Trophoblast cell (in vitro differentiated cells and primary cell): ENCODE data around the gene RTN4.
"Not testable (repeated sequence)": the region's sequence is repeated elsewhere in the genome, so short reads cannot be mapped to it uniquely, and the experiment has no call there.

Experiments
- DNase-seq, 2 donors: peaks; one replicate each; pipeline ENCODE4 v3.0.0-alpha.2; 2016
- H2AFZ ChIP-seq: 2 replicates; pipeline ENCODE4 v1.6.1; 2013; ENCODE audit warnings: low read length, moderate library complexity, mild to moderate bottlenecking; ENCODE audit not compliant: insufficient read depth, poor library complexity
- H2AK5ac ChIP-seq: 2 replicates; pipeline ENCODE4 v1.6.1; 2013; ENCODE audit warnings: mild to moderate bottlenecking, low read length
- H2BK120ac ChIP-seq: 2 replicates; pipeline ENCODE4 v1.6.1; 2013; ENCODE audit warnings: low read length, mild to moderate bottlenecking, moderate library complexity; ENCODE audit not compliant: insufficient read depth, poor library complexity
- H2BK12ac ChIP-seq: 2 replicates; pipeline ENCODE4 v1.6.1; 2013; ENCODE audit warnings: mild to moderate bottlenecking, low read length, moderate library complexity
- H2BK5ac ChIP-seq: 2 replicates; pipeline ENCODE4 v1.6.1; 2013; ENCODE audit warnings: low read length, low read depth, moderate library complexity, mild to moderate bottlenecking; ENCODE audit not compliant: poor library complexity
- H3K14ac ChIP-seq: 2 replicates; pipeline ENCODE4 v1.6.1; 2013; ENCODE audit warnings: mild to moderate bottlenecking, low read length
- H3K18ac ChIP-seq: 2 replicates; pipeline ENCODE4 v1.6.1; 2013; ENCODE audit warnings: mild to moderate bottlenecking, low read length
- H3K23ac ChIP-seq: 2 replicates; pipeline ENCODE4 v1.6.1; 2013; ENCODE audit warnings: low read length
- H3K27ac ChIP-seq: 2 replicates; pipeline ENCODE4 v1.5.1; 2013; ENCODE audit warnings: low read depth, mild to moderate bottlenecking, inconsistent platforms, low read length, moderate library complexity
- H3K27me3 ChIP-seq: 2 replicates; pipeline ENCODE4 v1.6.1; 2013; ENCODE audit warnings: inconsistent platforms, mild to moderate bottlenecking, low read length, moderate library complexity; ENCODE audit not compliant: insufficient read depth
- H3K36me3 ChIP-seq, 2 experiments: 1 replicate in 1 of 2; 2 replicates in 1 of 2; pipeline ENCODE4 v1.6.1; 2013; ENCODE audit warnings: low read length in 2 of 2, mild to moderate bottlenecking in 2 of 2, moderate library complexity in 1 of 2; ENCODE audit not compliant: insufficient read depth in 2 of 2, control insufficient read depth in 1 of 2
- H3K4ac ChIP-seq: 2 replicates; pipeline ENCODE4 v1.6.1; 2013; ENCODE audit warnings: low read depth, mild to moderate bottlenecking, low read length, moderate library complexity
- H3K4me1 ChIP-seq, 2 experiments: 1 replicate in 1 of 2; 2 replicates in 1 of 2; pipeline ENCODE4 v1.6.1; 2013; ENCODE audit warnings: low read length in 2 of 2, mild to moderate bottlenecking in 2 of 2, moderate library complexity in 1 of 2; ENCODE audit not compliant: insufficient read depth in 2 of 2, control insufficient read depth in 1 of 2
- H3K4me2 ChIP-seq: 2 replicates; pipeline ENCODE4 v1.6.1; 2013; ENCODE audit warnings: inconsistent platforms, mild to moderate bottlenecking, low read length, moderate library complexity
- H3K4me3 ChIP-seq: 2 replicates; pipeline ENCODE4 v1.5.1; 2013; ENCODE audit warnings: mild to moderate bottlenecking, low read depth, low read length, inconsistent platforms
- H3K79me1 ChIP-seq: one replicate; pipeline ENCODE4 v1.6.1; 2013; ENCODE audit warnings: low read length
- H3K79me2 ChIP-seq: 2 replicates; pipeline ENCODE4 v1.6.1; 2013; ENCODE audit warnings: low read length, mild to moderate bottlenecking; ENCODE audit not compliant: control insufficient read depth, insufficient read depth, poor library complexity
- H3K9ac ChIP-seq: 2 replicates; pipeline ENCODE4 v1.6.1; 2013; ENCODE audit warnings: mild to moderate bottlenecking, low read length
- H3K9me3 ChIP-seq: 2 replicates; pipeline ENCODE4 v1.6.1; 2013; ENCODE audit warnings: low read depth, mild to moderate bottlenecking, control low read depth, inconsistent platforms, low read length; ENCODE audit not compliant: insufficient read depth
- H4K12ac ChIP-seq: 2 replicates; pipeline ENCODE4 v1.6.1; 2013; ENCODE audit warnings: low read depth, mild to moderate bottlenecking, low read length, moderate library complexity
- H4K8ac ChIP-seq: 2 replicates; pipeline ENCODE4 v1.6.1; 2013; ENCODE audit warnings: low read depth, mild to moderate bottlenecking, low read length, moderate library complexity
- H4K91ac ChIP-seq: one replicate; pipeline ENCODE4 v1.6.1; 2013; ENCODE audit warnings: low read depth, mild to moderate bottlenecking, low read length, moderate library complexity
- WGBS: extraction: QIAGEN DNeasy Blood & Tissue Kit; methylation state at CpG from one replicate; pipeline ENCODE4 v1.1.7; 2013; ENCODE audit warnings: missing lambda C conversion rate; ENCODE audit not compliant: insufficient read length, insufficient coverage; ENCODE audit errors: extremely low coverage; 5-methylcytosine and 5-hydroxymethylcytosine counted together

RTN4 gene

GRCh38 chr2:54997826-54998225, 52.4 kb downstream of the RTN4 start:
- Histone ChIP-seq H3K18ac (no peak overlapping the region), H4K12ac (no peak overlapping the region), H2BK12ac (no peak overlapping the region), H3K36me3 (peaks cover 0 to 1% of the 10 kb centered on the region in 2 experiments), H3K4me1 (peaks cover 0 to 2% of the 10 kb centered on the region in 2 experiments), H2BK120ac (no peak overlapping the region), H3K4me3 (no peak overlapping the region), H3K27me3 (no peaks in the 10 kb centered on the region), H3K79me2 (peaks cover 3% of the 10 kb centered on the region), H3K14ac (no peak overlapping the region), H3K4ac (no peak overlapping the region), H3K9ac (no peak overlapping the region), H3K9me3 (no peaks in the 10 kb centered on the region), H3K27ac (no peak overlapping the region), H3K4me2 (no peak overlapping the region), H2BK5ac (no peak overlapping the region), H3K23ac (no peak overlapping the region), H4K91ac (no peak overlapping the region), H2AK5ac (no peak overlapping the region), H4K8ac (no peak overlapping the region), H3K79me1 (no peaks in the 10 kb centered on the region), H2AFZ (no peak overlapping the region)
- no CpG with 5 or more reads among the region's 1 CpG for WGBS
- no peak for DNase-seq

- H3K14ac ChIP-seq = no peak overlapping the region
- peaks cover 4% of the 10 kb centered on the region for H3K79me2 ChIP-seq
- no peak overlapping the region for H4K91ac ChIP-seq
- H2AFZ ChIP-seq = no peak overlapping the region
- no peaks in the 10 kb centered on the region for H3K27me3 ChIP-seq
- H3K18ac ChIP-seq = no peak overlapping the region
- H3K4me1 ChIP-seq = peaks cover 0 to 2% of the 10 kb centered on the region in 2 experiments
- H2BK5ac ChIP-seq = no peak overlapping the region
- no peak overlapping the region for H3K9ac ChIP-seq
- no peaks in the 10 kb centered on the region for H3K9me3 ChIP-seq
- H2BK12ac ChIP-seq = no peak overlapping the region
- no peak overlapping the region for H3K4me3 ChIP-seq
- no peak overlapping the region for H2AK5ac ChIP-seq
- no peak overlapping the region for H4K12ac ChIP-seq
- no peak for DNase-seq
- H3K27ac ChIP-seq = no peak overlapping the region
- peaks cover 0 to 1% of the 10 kb centered on the region in 2 experiments for H3K36me3 ChIP-seq
- H3K23ac ChIP-seq = no peak overlapping the region
- no peak overlapping the region for H4K8ac ChIP-seq
- H2BK120ac ChIP-seq = no peak overlapping the region
- peak overlapping the region; percentile 99 for H3K4ac ChIP-seq
- no peak overlapping the region for H3K4me2 ChIP-seq
- H3K79me1 ChIP-seq = no peaks in the 10 kb centered on the region
- WGBS = no CpG with 5 or more reads among the region's 3 CpGs
Observed at GRCh38 chr2:54995553-54995952, 54.7 kb downstream of the RTN4 start.

GRCh38 chr2:54990694-54991093, 59.6 kb downstream of the RTN4 start:
- not testable (repeated sequence) for H2BK5ac ChIP-seq, H3K79me2 ChIP-seq, H3K36me3 ChIP-seq, H3K18ac ChIP-seq, H3K4ac ChIP-seq, H4K8ac ChIP-seq, H3K4me3 ChIP-seq, H3K27me3 ChIP-seq, H3K14ac ChIP-seq, H3K23ac ChIP-seq, H3K4me1 ChIP-seq, H2AFZ ChIP-seq, H3K9me3 ChIP-seq, H3K27ac ChIP-seq, H4K12ac ChIP-seq, H3K79me1 ChIP-seq, H2BK12ac ChIP-seq, H3K9ac ChIP-seq, H2AK5ac ChIP-seq, H4K91ac ChIP-seq, DNase-seq, H2BK120ac ChIP-seq, H3K4me2 ChIP-seq
- WGBS = no CpG with 5 or more reads among the region's 19 CpGs

GRCh38 chr2:54988612-54989011, 61.6 kb downstream of the RTN4 start:
- no peak overlapping the region for H4K91ac ChIP-seq
- H2BK120ac ChIP-seq = no peak overlapping the region
- H3K36me3 ChIP-seq = peaks cover 5% of the 10 kb centered on the region in 2 experiments
- no peak for DNase-seq
- no peak overlapping the region for H2AK5ac ChIP-seq
- peaks cover 0 to 2% of the 10 kb centered on the region in 2 experiments for H3K4me1 ChIP-seq
- H3K4me2 ChIP-seq = no peak overlapping the region
- no peak overlapping the region for H3K14ac ChIP-seq
- no peak overlapping the region for H3K18ac ChIP-seq
- no peak overlapping the region for H2AFZ ChIP-seq
- no peak overlapping the region for H4K12ac ChIP-seq
- no peak overlapping the region for H3K4me3 ChIP-seq
- no peak overlapping the region for H2BK5ac ChIP-seq
- WGBS = no CpG with 5 or more reads among the region's 3 CpGs
- H3K79me1 ChIP-seq = no peaks in the 10 kb centered on the region
- H3K23ac ChIP-seq = no peak overlapping the region
- H3K9me3 ChIP-seq = no peaks in the 10 kb centered on the region
- no peak overlapping the region for H3K4ac ChIP-seq
- no peak overlapping the region for H4K8ac ChIP-seq
- no peak overlapping the region for H3K9ac ChIP-seq
- H3K27me3 ChIP-seq = no peaks in the 10 kb centered on the region
- H3K79me2 ChIP-seq = peaks cover 4% of the 10 kb centered on the region
- H2BK12ac ChIP-seq = no peak overlapping the region
- H3K27ac ChIP-seq = no peak overlapping the region
